Progenitor cell of endocrine pancreas (in vitro differentiated cells): ENCODE measurements around the gene FAM200B. TPM values are rescaled to one million over a fixed set of nuclear protein-coding genes. Genes with fewer than 3 reads are reported as not detected.

Experiments
- DNase-seq: peaks from one replicate; pipeline ENCODE4 v3.0.0; 2021; ENCODE audit warnings: low spot score; ENCODE audit not compliant: unreplicated experiment
- H3K27ac Mint-ChIP-seq: 2 replicates; pipeline ENCODE4 v1.8.0; 2021; ENCODE audit warnings: mild to moderate bottlenecking, moderate library complexity, mixed read lengths
- H3K27me3 Mint-ChIP-seq: 2 replicates; pipeline ENCODE4 v1.8.0; 2021; ENCODE audit warnings: mixed read lengths
- H3K36me3 Mint-ChIP-seq: 2 replicates; pipeline ENCODE4 v1.8.0; 2022; ENCODE audit warnings: mixed read lengths; ENCODE audit not compliant: insufficient read depth
- H3K4me1 Mint-ChIP-seq: 2 replicates; pipeline ENCODE4 v1.8.0; 2021; ENCODE audit warnings: low read depth, mixed read lengths
- H3K4me3 Mint-ChIP-seq: 2 replicates; pipeline ENCODE4 v1.8.0; 2021; ENCODE audit warnings: low read depth, mild to moderate bottlenecking, moderate library complexity, mixed read lengths
- H3K9me3 Mint-ChIP-seq: 2 replicates; pipeline ENCODE4 v1.8.0; 2021; ENCODE audit warnings: low read depth, mixed read lengths
- total RNA-seq: library from RNA; stranded (reverse); gene quantifications from 2 replicates; pipeline ENCODE4 v1.2.1, GENCODE V29; 2021
- TF ChIP-seq, protein P1 (sequence below): fragments of 200-600 bp; sonication (generic); IDR thresholded peaks from one replicate; pipeline ENCODE4 v1.5.0; 2021; ENCODE audit warnings: antibody characterized with exemption, mild to moderate bottlenecking; ENCODE audit not compliant: unreplicated experiment

Gene FAM200B
- total RNA-seq, 1 donor from 2014 or later, result 29.0 TPM

DNA sequence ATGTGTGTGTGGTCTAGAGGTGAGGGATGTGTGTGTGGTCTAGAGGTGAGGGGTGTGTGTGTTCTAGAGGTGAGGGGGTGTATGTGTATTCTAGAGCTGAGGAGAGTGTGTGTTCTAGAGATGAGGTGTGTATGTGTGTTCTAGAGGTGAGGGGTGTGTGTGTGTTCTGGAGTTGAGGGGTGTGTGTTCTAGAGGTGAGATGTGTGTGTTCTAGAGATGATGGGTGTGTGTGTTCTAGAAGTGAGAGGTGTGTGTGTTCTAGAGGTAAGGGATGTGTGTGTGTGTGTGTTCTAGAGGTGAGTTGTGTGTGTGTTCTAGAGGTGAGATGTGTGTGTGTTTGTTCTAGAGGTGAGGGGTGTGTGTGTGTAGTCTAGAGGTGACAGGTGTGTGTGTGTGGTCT is 22.5 kb downstream of the FAM200B start:
- H3K27ac Mint-ChIP-seq, result no peak overlapping the region
- H3K9me3 Mint-ChIP-seq, result peaks cover 10% of the 10 kb centered on the region
- no peak overlapping the region for H3K4me3 Mint-ChIP-seq
- TF ChIP-seq, protein P1, sequence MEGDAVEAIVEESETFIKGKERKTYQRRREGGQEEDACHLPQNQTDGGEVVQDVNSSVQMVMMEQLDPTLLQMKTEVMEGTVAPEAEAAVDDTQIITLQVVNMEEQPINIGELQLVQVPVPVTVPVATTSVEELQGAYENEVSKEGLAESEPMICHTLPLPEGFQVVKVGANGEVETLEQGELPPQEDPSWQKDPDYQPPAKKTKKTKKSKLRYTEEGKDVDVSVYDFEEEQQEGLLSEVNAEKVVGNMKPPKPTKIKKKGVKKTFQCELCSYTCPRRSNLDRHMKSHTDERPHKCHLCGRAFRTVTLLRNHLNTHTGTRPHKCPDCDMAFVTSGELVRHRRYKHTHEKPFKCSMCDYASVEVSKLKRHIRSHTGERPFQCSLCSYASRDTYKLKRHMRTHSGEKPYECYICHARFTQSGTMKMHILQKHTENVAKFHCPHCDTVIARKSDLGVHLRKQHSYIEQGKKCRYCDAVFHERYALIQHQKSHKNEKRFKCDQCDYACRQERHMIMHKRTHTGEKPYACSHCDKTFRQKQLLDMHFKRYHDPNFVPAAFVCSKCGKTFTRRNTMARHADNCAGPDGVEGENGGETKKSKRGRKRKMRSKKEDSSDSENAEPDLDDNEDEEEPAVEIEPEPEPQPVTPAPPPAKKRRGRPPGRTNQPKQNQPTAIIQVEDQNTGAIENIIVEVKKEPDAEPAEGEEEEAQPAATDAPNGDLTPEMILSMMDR, result no peak
- no peak for DNase-seq
- H3K27me3 Mint-ChIP-seq, result no peaks in the 10 kb centered on the region
- peaks cover 1% of the 10 kb centered on the region for H3K36me3 Mint-ChIP-seq
- peaks cover 9% of the 10 kb centered on the region for H3K4me1 Mint-ChIP-seq

DNA sequence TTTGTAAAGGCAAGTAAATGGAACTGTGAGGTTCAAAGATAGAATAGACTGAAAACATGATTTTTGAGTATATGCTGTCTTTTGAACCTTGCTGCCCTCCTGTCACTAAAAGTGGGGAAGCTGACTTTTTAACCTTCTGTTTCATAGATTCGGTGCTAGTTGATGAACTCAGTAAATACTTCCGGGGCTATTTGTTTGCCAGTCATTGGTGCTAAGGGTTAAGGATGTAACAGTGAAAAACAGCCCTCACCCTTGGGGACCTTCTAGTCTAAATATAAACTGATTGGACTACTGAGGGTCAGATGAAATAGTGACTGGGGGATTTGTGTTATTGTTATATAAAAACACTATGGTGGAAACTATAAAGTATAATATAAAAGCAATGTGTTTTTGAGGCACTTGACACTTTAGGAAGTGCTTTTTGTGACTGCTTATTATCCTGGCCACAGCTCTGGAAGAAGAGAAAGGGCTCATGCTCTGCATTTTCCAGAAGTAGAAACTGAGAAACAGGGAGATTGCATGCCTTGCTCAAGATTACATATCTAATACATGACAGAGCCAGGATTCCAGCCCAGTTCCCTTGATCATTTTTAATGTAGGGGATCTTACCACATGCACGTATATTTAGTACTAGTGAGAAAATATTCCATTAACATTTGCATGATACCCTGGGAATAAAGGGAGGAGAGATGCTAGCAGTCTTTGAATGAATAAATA is 25.2 kb downstream of the FAM200B start:
- H3K4me3 Mint-ChIP-seq, result no peak overlapping the region
- peaks cover 6% of the 10 kb centered on the region for H3K4me1 Mint-ChIP-seq
- H3K27ac Mint-ChIP-seq, result no peak overlapping the region
- no peaks in the 10 kb centered on the region for H3K27me3 Mint-ChIP-seq
- peaks cover 6% of the 10 kb centered on the region for H3K9me3 Mint-ChIP-seq
- H3K36me3 Mint-ChIP-seq, result no peaks in the 10 kb centered on the region
- DNase-seq, result no peak
- TF ChIP-seq, protein P1, result no peak

DNA sequence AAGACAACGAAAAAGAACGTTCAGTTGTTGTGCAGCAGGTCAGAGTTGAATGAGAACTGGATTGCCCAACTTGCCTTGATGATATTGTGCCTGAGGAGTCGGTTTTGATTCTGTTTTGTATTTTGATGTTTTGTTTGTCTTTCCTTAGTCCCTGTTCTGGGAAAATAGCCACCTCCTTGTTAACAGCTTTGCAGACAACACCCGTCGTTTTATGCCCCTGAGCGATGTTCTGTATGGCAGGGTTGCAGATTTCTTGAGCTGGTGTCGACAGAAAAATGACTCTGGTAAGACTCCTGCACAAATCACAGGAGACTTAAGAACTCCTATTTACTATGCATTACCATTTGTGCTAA is 25.7 kb downstream of the FAM200B start:
- Mint-ChIP-seq H3K9me3 (peaks cover 3% of the 10 kb centered on the region), H3K27ac (no peak overlapping the region), H3K4me1 (peaks cover 6% of the 10 kb centered on the region), H3K4me3 (no peak overlapping the region), H3K36me3 (no peaks in the 10 kb centered on the region), H3K27me3 (no peaks in the 10 kb centered on the region)
- TF ChIP-seq, protein P1, result no peak
- DNase-seq, result no peak

DNA sequence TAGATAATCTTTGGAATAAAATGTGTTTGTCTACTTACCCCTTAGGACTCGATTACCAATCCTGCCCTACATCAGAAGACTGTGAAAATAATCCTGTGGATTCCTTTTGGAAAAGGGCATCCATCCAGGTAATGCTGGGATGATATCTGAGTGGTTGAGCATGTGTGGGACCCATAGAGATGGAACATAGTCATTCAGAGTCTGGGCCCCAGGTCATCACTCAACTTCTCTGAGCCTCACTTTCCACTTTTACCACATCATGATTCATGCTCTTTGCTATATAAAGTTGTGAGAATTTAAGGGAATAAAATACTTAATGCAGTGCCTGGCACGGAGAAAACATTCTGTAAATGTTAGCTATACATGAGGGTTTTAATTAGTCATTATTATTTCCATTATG is 30.1 kb downstream of the FAM200B start:
- H3K9me3 Mint-ChIP-seq, result no peaks in the 10 kb centered on the region
- no peak overlapping the region for H3K4me3 Mint-ChIP-seq
- TF ChIP-seq, protein P1, result no peak
- H3K36me3 Mint-ChIP-seq, result no peaks in the 10 kb centered on the region
- H3K27me3 Mint-ChIP-seq, result no peaks in the 10 kb centered on the region
- H3K27ac Mint-ChIP-seq, result no peak overlapping the region
- no peak for DNase-seq
- peaks cover 3% of the 10 kb centered on the region for H3K4me1 Mint-ChIP-seq

DNA sequence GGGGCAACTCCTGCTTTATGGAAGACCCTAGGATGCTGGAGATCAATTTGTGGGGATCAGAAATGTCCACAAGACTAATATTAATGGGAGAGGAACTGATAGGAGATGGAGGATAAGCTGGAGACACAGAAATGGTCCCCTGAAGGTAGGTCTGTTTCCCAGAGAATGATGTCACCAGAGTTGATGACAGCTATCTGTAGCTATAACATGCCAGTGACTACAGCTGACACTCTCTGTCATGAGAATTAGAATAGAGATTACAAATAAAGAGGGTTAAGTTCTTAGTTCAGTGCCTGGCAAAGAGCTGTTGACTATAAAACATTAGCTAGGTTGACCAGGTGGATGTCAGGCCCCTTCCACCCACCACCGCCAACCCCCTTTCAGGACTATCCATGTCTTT is 30.6 kb downstream of the FAM200B start:
- H3K27me3 Mint-ChIP-seq, result no peaks in the 10 kb centered on the region
- peaks cover 3% of the 10 kb centered on the region for H3K4me1 Mint-ChIP-seq
- H3K9me3 Mint-ChIP-seq, result no peaks in the 10 kb centered on the region
- H3K36me3 Mint-ChIP-seq, result no peaks in the 10 kb centered on the region
- no peak for DNase-seq
- H3K4me3 Mint-ChIP-seq, result no peak overlapping the region
- no peak overlapping the region for H3K27ac Mint-ChIP-seq
- TF ChIP-seq, protein P1, result no peak
